Activated T-cell treated with anti-CD3 and anti-CD28 coated beads, Interleukin-2, amount 50 U/mL, for 24 hours (primary cell): Measurements from ENCODE around the gene ZBED4.

ENCODE experiments used
- DNase-seq: peaks from one replicate; pipeline ENCODE4 v3.0.0-alpha.2; 2020
- H3K27ac Mint-ChIP-seq: 2 replicates; pipeline ENCODE4 v1.8.0; 2020; ENCODE audit warnings: mild to moderate bottlenecking, mixed read lengths
- H3K27me3 Mint-ChIP-seq: 2 replicates; pipeline ENCODE4 v1.8.0; 2020; ENCODE audit warnings: mixed read lengths
- H3K36me3 Mint-ChIP-seq: 2 replicates; pipeline ENCODE4 v1.8.0; 2020; ENCODE audit warnings: low read depth, mixed read lengths
- H3K4me1 Mint-ChIP-seq: 2 replicates; pipeline ENCODE4 v1.8.0; 2020; ENCODE audit warnings: low read depth, mixed read lengths
- H3K4me3 Mint-ChIP-seq: 2 replicates; pipeline ENCODE4 v1.8.0; 2020; ENCODE audit warnings: mild to moderate bottlenecking, moderate library complexity, mixed read lengths
- H3K9me3 Mint-ChIP-seq: 2 replicates; pipeline ENCODE4 v1.8.0; 2020; ENCODE audit warnings: mixed read lengths

Gene ZBED4

GRCh38 chr22:49887064-49887451 lies 33.4 kb downstream of the ZBED4 start:
- Mint-ChIP-seq H3K9me3 (no peaks in the 10 kb centered on the region), H3K4me1 (peaks cover 8% of the 10 kb centered on the region), H3K27me3 (no peaks in the 10 kb centered on the region), H3K27ac (no peak overlapping the region), H3K4me3 (no peak overlapping the region), H3K36me3 (peaks cover 93% of the 10 kb centered on the region)
- DNase-seq = no peak

- peaks cover 99% of the 10 kb centered on the region for H3K36me3 Mint-ChIP-seq
Measured at GRCh38 chr22:49887702-49888101, 34.1 kb downstream of the ZBED4 start.

GRCh38 chr22:49889071-49889470 lies 35.4 kb downstream of the ZBED4 start:
- Mint-ChIP-seq H3K4me1 (peaks cover 2% of the 10 kb centered on the region), H3K27ac (no peak overlapping the region), H3K4me3 (no peak overlapping the region), H3K27me3 (no peaks in the 10 kb centered on the region), H3K9me3 (no peaks in the 10 kb centered on the region), H3K36me3 (peaks cover 98% of the 10 kb centered on the region)
- no peak for DNase-seq

More at GRCh38 chr22:49887702-49888101, 34.1 kb downstream of the ZBED4 start:
- Mint-ChIP-seq H3K27ac (no peak overlapping the region), H3K4me1 (peaks cover 4% of the 10 kb centered on the region), H3K27me3 (no peaks in the 10 kb centered on the region), H3K4me3 (no peak overlapping the region), H3K9me3 (no peaks in the 10 kb centered on the region)
- DNase-seq = no peak

- H3K27ac Mint-ChIP-seq = no peak overlapping the region
- peaks cover 80% of the 10 kb centered on the region for H3K36me3 Mint-ChIP-seq
- H3K4me3 Mint-ChIP-seq = no peak overlapping the region
- H3K9me3 Mint-ChIP-seq = no peaks in the 10 kb centered on the region
- H3K4me1 Mint-ChIP-seq = no peaks in the 10 kb centered on the region
- no peak for DNase-seq
- no peaks in the 10 kb centered on the region for H3K27me3 Mint-ChIP-seq
Measured at GRCh38 chr22:49892226-49892899, 38.7 kb downstream of the ZBED4 start.

- no peaks in the 10 kb centered on the region for H3K27me3 Mint-ChIP-seq
- H3K9me3 Mint-ChIP-seq = no peaks in the 10 kb centered on the region
- DNase-seq = no peak
- no peaks in the 10 kb centered on the region for H3K4me1 Mint-ChIP-seq
- no peak overlapping the region for H3K4me3 Mint-ChIP-seq
- peaks cover 75% of the 10 kb centered on the region for H3K36me3 Mint-ChIP-seq
- no peak overlapping the region for H3K27ac Mint-ChIP-seq
Measured at GRCh38 chr22:49893025-49893424, 39.4 kb downstream of the ZBED4 start.

- peaks cover 1% of the 10 kb centered on the region for H3K4me1 Mint-ChIP-seq
- no peak for DNase-seq
- no peaks in the 10 kb centered on the region for H3K27me3 Mint-ChIP-seq
- peak overlapping the region; percentile 27 for H3K27ac Mint-ChIP-seq
- H3K36me3 Mint-ChIP-seq = peaks cover 67% of the 10 kb centered on the region
- no peak overlapping the region for H3K4me3 Mint-ChIP-seq
- no peaks in the 10 kb centered on the region for H3K9me3 Mint-ChIP-seq
Measured at GRCh38 chr22:49894322-49895054, 40.8 kb downstream of the ZBED4 start.

GRCh38 chr22:49896201-49896600 lies 42.6 kb downstream of the ZBED4 start:
- peaks cover 2% of the 10 kb centered on the region for H3K4me1 Mint-ChIP-seq
- H3K27me3 Mint-ChIP-seq = no peaks in the 10 kb centered on the region
- no peak overlapping the region for H3K4me3 Mint-ChIP-seq
- no peak for DNase-seq
- peaks cover 65% of the 10 kb centered on the region for H3K36me3 Mint-ChIP-seq
- H3K9me3 Mint-ChIP-seq = no peaks in the 10 kb centered on the region
- peak overlapping the region; percentile 44 for H3K27ac Mint-ChIP-seq

- Mint-ChIP-seq H3K36me3 (peaks cover 65% of the 10 kb centered on the region), H3K4me1 (peaks cover 2% of the 10 kb centered on the region), H3K4me3 (no peak overlapping the region), H3K27me3 (no peaks in the 10 kb centered on the region), H3K27ac (no peak overlapping the region), H3K9me3 (peaks cover 2% of the 10 kb centered on the region)
- DNase-seq = no peak
Measured at GRCh38 chr22:49897015-49897684, 43.5 kb downstream of the ZBED4 start.

- Mint-ChIP-seq H3K4me1 (peaks cover 2% of the 10 kb centered on the region), H3K36me3 (peaks cover 60% of the 10 kb centered on the region), H3K9me3 (peaks cover 2% of the 10 kb centered on the region), H3K27ac (peak overlapping the region; percentile 14), H3K27me3 (no peaks in the 10 kb centered on the region), H3K4me3 (no peak overlapping the region)
- DNase-seq = no peak
Measured at GRCh38 chr22:49899530-49899929, 45.9 kb downstream of the ZBED4 start.

- Mint-ChIP-seq H3K27ac (no peak overlapping the region), H3K36me3 (peaks cover 66% of the 10 kb centered on the region)
- no peak for DNase-seq
Measured at GRCh38 chr22:49900441-49901230, 47.0 kb downstream of the ZBED4 start.

GRCh38 chr22:49901457-49901856 lies 47.8 kb downstream of the ZBED4 start:
- Mint-ChIP-seq H3K4me1 (peaks cover 2% of the 10 kb centered on the region), H3K9me3 (peaks cover 2% of the 10 kb centered on the region), H3K27me3 (no peaks in the 10 kb centered on the region), H3K4me3 (no peak overlapping the region), H3K27ac (no peak overlapping the region), H3K36me3 (peaks cover 68% of the 10 kb centered on the region)
- no peak for DNase-seq

More at GRCh38 chr22:49900441-49901230, 47.0 kb downstream of the ZBED4 start:
- Mint-ChIP-seq H3K4me1 (peaks cover 2% of the 10 kb centered on the region), H3K9me3 (peaks cover 2% of the 10 kb centered on the region), H3K4me3 (no peak overlapping the region), H3K27me3 (no peaks in the 10 kb centered on the region)

GRCh38 chr22:49903322-49904039 lies 49.8 kb downstream of the ZBED4 start:
- H3K4me3 Mint-ChIP-seq = no peak overlapping the region
- no peak overlapping the region for H3K27ac Mint-ChIP-seq
- H3K9me3 Mint-ChIP-seq = peaks cover 2% of the 10 kb centered on the region
- peaks cover 2% of the 10 kb centered on the region for H3K4me1 Mint-ChIP-seq
- H3K27me3 Mint-ChIP-seq = no peaks in the 10 kb centered on the region
- peaks cover 77% of the 10 kb centered on the region for H3K36me3 Mint-ChIP-seq
- no peak for DNase-seq

- no peak for DNase-seq
- H3K9me3 Mint-ChIP-seq = peaks cover 2% of the 10 kb centered on the region
- no peak overlapping the region for H3K4me3 Mint-ChIP-seq
- H3K27ac Mint-ChIP-seq = no peak overlapping the region
- peaks cover 2% of the 10 kb centered on the region for H3K4me1 Mint-ChIP-seq
- H3K36me3 Mint-ChIP-seq = peaks cover 78% of the 10 kb centered on the region
- no peaks in the 10 kb centered on the region for H3K27me3 Mint-ChIP-seq
Measured at GRCh38 chr22:49904040-49904369, 50.4 kb downstream of the ZBED4 start.

- H3K36me3 Mint-ChIP-seq = peaks cover 83% of the 10 kb centered on the region
- no peak for DNase-seq
- H3K27me3 Mint-ChIP-seq = no peaks in the 10 kb centered on the region
- no peak overlapping the region for H3K4me3 Mint-ChIP-seq
- H3K27ac Mint-ChIP-seq = peak overlapping the region; percentile 80
- no peaks in the 10 kb centered on the region for H3K4me1 Mint-ChIP-seq
- H3K9me3 Mint-ChIP-seq = peaks cover 2% of the 10 kb centered on the region
Measured at GRCh38 chr22:49905465-49905864, 51.8 kb downstream of the ZBED4 start.
